ENCODE measurements around the gene MAML1. TPM values are rescaled to one million over a fixed set of nuclear protein-coding genes. Genes with fewer than 3 reads are reported as not detected.

Gene MAML1
- total and polyA plus RNA-seq, 5 donors = 9.1 to 15.6 (median 13.8) TPM

DNA sequence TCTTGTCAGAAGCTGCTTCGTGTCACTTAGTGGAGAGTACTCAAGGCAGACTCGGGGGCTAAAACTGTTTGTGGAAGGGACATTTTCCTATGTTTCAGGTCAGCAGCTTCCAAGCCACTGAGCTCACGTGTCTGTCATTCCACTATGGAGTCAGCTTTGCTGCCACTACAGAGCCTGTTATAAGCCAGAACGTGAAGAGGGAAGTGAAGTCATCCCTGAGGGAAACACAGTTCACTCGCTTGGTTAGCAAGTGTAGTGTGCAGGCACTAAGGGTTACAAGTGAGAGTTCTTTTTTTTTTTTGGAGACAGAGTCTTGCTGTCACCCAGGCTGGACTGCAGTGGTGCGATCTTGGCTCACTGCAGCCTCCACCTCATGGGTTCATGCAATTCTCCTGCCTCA is 36.6 kb downstream of the MAML1 start:
- DNase-seq = peak in 1 of 3 donors; percentile 2
- Histone ChIP-seq H3K27ac (ENCODE audit: low read length) (no peak overlapping the region), H3K9me3 (ENCODE audit: control insufficient read depth, low read length) (no peaks in the 10 kb centered on the region), H3K27me3 (ENCODE audit: control insufficient read depth, insufficient read depth) (no peaks in the 10 kb centered on the region), H3K4me3 (ENCODE audit: low read length) (no peak overlapping the region), H3K4me1 (ENCODE audit: control insufficient read depth, insufficient read depth, low read length) (peaks cover 4% of the 10 kb centered on the region)
- WGBS = 74% methylated on average over 6 of the region's 6 CpGs
- ATAC-seq = no peak
- intact Hi-C loops (cut with DNase I) = loop anchor here in 1 of 4 donors (10.0 kb wide), 1 partner anchor 96 kb away; no protein-coding TSS in a partner anchor

DNA sequence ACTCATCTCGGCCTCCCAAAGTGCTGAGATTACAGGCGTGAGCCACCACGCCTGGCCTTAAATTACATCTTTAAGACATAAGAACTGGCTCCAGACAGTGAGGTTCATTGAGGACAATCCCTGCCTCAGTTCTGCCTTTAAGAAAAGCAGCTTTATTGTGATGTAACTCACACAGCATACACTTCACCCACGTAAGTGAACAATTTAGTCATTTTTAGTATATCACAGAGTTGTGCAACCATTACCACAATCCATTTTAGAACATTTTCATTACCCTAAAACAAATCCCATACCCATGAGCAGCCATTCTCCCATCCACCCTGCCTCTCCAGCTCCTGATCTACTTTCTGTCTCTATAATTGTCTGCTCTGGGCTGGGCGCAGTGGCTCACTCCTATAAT is 37.2 kb downstream of the MAML1 start:
- Histone ChIP-seq H3K4me3 (ENCODE audit: low read length) (no peak overlapping the region), H3K4me1 (ENCODE audit: control insufficient read depth, insufficient read depth, low read length) (peaks cover 4% of the 10 kb centered on the region), H3K27me3 (ENCODE audit: control insufficient read depth, insufficient read depth) (no peaks in the 10 kb centered on the region), H3K9me3 (ENCODE audit: control insufficient read depth, low read length) (no peaks in the 10 kb centered on the region), H3K27ac (ENCODE audit: low read length) (no peak overlapping the region)
- 93% methylated on average over 5 of the region's 5 CpGs for WGBS
- intact Hi-C loops (cut with DNase I) = loop anchor here in 1 of 4 donors (10.0 kb wide), 1 partner anchor 95 kb away; no protein-coding TSS in a partner anchor
- ATAC-seq (no peak), DNase-seq (peak in 1 of 3 donors; percentile 1)

- 63% methylated on average over 4 of the region's 4 CpGs for WGBS
- Histone ChIP-seq H3K27me3 (ENCODE audit: control insufficient read depth, insufficient read depth) (no peaks in the 10 kb centered on the region), H3K9me3 (ENCODE audit: control insufficient read depth, low read length) (no peaks in the 10 kb centered on the region), H3K27ac (ENCODE audit: low read length) (no peak overlapping the region), H3K4me3 (ENCODE audit: low read length) (no peak overlapping the region), H3K4me1 (ENCODE audit: control insufficient read depth, insufficient read depth, low read length) (peaks cover 2% of the 10 kb centered on the region)
- no peak for DNase-seq
- peak in 1 of 2 donors; percentile 19 for ATAC-seq
- intact Hi-C loops (cut with DNase I) = no loop called here
These were observed 38.8 kb downstream of the MAML1 start for GRCh38 chr5:179771311-179771895.

DNA sequence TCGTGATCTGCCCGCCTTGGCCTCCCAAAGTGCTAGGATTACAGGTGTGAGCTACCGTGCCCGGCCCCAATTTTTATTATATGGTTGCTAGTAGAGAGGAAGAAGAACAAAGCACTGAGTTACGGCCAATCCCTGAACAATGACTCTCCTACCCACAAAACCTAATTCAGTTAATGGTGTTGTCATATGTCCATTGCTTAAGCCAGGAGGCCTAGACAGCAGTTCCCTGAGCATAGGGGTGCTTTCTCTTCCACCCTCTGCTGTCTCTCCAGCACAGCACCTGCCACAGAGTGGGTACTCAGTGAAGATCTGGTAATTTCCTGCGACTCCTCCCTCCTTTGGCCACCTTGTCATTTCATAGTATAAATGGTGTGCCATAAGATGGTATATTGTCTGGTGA is 39.7 kb downstream of the MAML1 start:
- no peaks in the 10 kb centered on the region for H3K27me3 ChIP-seq (ENCODE audit: control insufficient read depth, insufficient read depth)
- ATAC-seq (no peak), DNase-seq (peak in 1 of 3 donors; percentile 2)
- H3K27ac ChIP-seq (ENCODE audit: low read length) = no peak overlapping the region
- H3K9me3 ChIP-seq (ENCODE audit: control insufficient read depth, low read length) = no peaks in the 10 kb centered on the region
- no peaks in the 10 kb centered on the region for H3K4me1 ChIP-seq (ENCODE audit: control insufficient read depth, insufficient read depth, low read length)
- no peak overlapping the region for H3K4me3 ChIP-seq (ENCODE audit: low read length)
- intact Hi-C loops (cut with DNase I) = no loop called here
- WGBS = 93% methylated on average over 6 of the region's 6 CpGs

DNA sequence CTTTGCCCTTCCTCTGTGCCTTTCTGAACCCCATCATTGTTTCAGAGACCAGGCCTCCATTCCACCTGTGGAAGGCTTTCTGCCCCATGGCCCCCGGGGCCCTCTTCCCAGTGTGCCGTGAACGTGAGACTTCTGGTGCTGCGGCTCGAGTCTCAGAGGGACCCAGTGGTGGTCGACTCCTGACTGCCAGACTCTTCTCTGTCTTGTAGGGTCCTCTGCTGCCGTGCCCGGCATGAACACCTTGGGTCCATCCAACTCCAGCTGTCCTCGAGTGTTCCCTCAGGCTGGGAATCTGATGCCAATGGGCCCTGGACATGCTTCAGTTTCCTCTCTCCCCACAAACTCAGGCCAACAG is 41.0 kb downstream of the MAML1 start:
- peak in 1 of 3 donors; percentile 39 for DNase-seq
- no peak for ATAC-seq

GRCh38 chr5:179774442-179774841 is 41.8 kb downstream of the MAML1 start:
- Histone ChIP-seq H3K27me3 (ENCODE audit: control insufficient read depth, insufficient read depth) (no peaks in the 10 kb centered on the region), H3K27ac (ENCODE audit: low read length) (no peak overlapping the region), H3K4me3 (ENCODE audit: low read length) (no peak overlapping the region), H3K4me1 (ENCODE audit: control insufficient read depth, insufficient read depth, low read length) (no peaks in the 10 kb centered on the region), H3K9me3 (ENCODE audit: control insufficient read depth, low read length) (no peaks in the 10 kb centered on the region)
- DNase-seq = peak in 1 of 3 donors; percentile 49
- intact Hi-C loops (cut with DNase I) = no loop called here
- WGBS = 96% methylated on average over 12 of the region's 12 CpGs
- ATAC-seq = peak in 1 of 2 donors; percentile 17

More for the DNA sequence above, 41.0 kb downstream of the MAML1 start:
- 92% methylated on average over 9 of the region's 9 CpGs for WGBS
- H3K27me3 ChIP-seq (ENCODE audit: control insufficient read depth, insufficient read depth) = no peaks in the 10 kb centered on the region
- intact Hi-C loops (cut with DNase I) = no loop called here
- no peaks in the 10 kb centered on the region for H3K9me3 ChIP-seq (ENCODE audit: control insufficient read depth, low read length)
- H3K4me1 ChIP-seq (ENCODE audit: control insufficient read depth, insufficient read depth, low read length) = no peaks in the 10 kb centered on the region
- H3K27ac ChIP-seq (ENCODE audit: low read length) = no peak overlapping the region
- no peak overlapping the region for H3K4me3 ChIP-seq (ENCODE audit: low read length)

DNA sequence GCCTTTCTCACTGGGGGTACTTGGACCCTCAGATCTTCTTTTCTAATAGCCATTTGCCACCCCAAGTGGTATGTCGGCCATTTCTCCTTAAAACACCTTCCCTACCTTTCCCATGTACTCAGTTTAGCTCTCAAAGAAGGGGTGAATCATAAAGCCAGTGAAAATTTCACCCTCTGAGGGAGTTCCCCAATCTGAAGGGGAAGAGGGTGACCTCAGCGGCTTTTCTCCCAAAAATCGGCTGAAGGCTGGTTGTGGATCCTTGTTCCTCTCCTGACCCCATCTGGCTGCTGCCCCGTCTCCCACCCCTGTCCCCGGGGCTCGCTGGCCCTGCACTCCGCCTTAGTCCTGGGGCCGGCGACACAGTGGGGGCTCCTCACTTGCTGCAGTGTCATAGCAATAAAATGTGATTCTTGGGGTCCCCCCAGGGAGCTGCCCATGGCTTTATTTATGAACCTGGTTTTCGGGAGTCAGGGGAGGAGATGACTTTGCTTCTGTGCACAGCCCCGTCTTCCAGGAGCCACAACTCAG is 43.9 kb downstream of the MAML1 start:
- WGBS = 88% methylated on average over 11 of the region's 11 CpGs
- DNase-seq (peak in 1 of 3 donors; percentile 54), ATAC-seq (no peak)
- Histone ChIP-seq H3K4me1 (ENCODE audit: control insufficient read depth, insufficient read depth, low read length) (no peaks in the 10 kb centered on the region), H3K27ac (ENCODE audit: low read length) (no peak overlapping the region), H3K27me3 (ENCODE audit: control insufficient read depth, insufficient read depth) (no peaks in the 10 kb centered on the region), H3K4me3 (ENCODE audit: low read length) (no peak overlapping the region), H3K9me3 (ENCODE audit: control insufficient read depth, low read length) (no peaks in the 10 kb centered on the region)
- intact Hi-C loops (cut with DNase I) = no loop called here

DNA sequence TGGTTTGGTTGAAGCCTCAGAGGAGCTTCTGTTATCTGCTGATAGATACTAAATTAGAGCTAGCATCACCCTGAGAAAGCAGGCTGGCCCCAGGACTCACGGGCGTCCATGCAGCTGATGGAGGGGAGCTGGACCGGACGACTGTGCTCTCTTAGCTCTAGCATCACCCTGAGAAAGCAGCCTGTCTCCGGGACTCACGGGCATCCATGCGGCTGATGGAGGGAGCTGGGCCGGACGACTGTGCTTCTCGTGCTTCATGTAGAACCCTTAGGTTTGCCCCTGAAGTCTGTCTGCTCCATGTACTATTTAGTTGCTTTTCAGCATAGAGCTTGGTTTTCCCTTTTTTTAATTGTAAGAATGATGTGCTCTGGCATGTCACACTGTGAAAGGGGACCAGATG is 44.8 kb downstream of the MAML1 start:
- no peaks in the 10 kb centered on the region for H3K9me3 ChIP-seq (ENCODE audit: control insufficient read depth, low read length)
- H3K27me3 ChIP-seq (ENCODE audit: control insufficient read depth, insufficient read depth) = no peaks in the 10 kb centered on the region
- no peak for ATAC-seq
- H3K27ac ChIP-seq (ENCODE audit: low read length) = no peak overlapping the region
- peak in 1 of 3 donors; percentile 19 for DNase-seq
- no peak overlapping the region for H3K4me3 ChIP-seq (ENCODE audit: low read length)
- WGBS = 82% methylated on average over 10 of the region's 10 CpGs
- intact Hi-C loops (cut with DNase I) = no loop called here
- H3K4me1 ChIP-seq (ENCODE audit: control insufficient read depth, insufficient read depth, low read length) = no peaks in the 10 kb centered on the region

DNA sequence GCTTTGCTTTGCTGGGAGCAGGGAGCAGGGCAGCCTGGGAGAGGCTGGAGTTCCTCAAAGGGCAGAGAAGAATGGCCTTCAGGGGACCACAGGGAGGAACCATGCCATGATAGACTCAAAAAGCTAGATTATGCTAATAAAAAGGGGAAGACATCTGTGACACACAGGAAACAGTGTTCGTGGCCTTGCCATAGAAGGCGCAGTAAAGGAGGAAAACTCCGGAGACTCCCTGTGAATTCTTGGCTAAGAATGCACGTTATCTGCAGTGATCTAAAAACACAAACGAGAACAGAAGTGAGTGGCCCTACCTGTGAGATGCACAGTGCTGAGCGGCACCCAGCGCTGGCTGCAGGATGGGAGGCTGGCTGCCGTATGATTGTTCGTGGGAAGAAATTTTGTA is 45.3 kb downstream of the MAML1 start:
- intact Hi-C loops (cut with DNase I) = no loop called here
- Histone ChIP-seq H3K27ac (ENCODE audit: low read length) (no peak overlapping the region), H3K4me3 (ENCODE audit: low read length) (no peak overlapping the region), H3K27me3 (ENCODE audit: control insufficient read depth, insufficient read depth) (no peaks in the 10 kb centered on the region), H3K4me1 (ENCODE audit: control insufficient read depth, insufficient read depth, low read length) (no peaks in the 10 kb centered on the region), H3K9me3 (ENCODE audit: control insufficient read depth, low read length) (no peaks in the 10 kb centered on the region)
- 58% methylated on average over 9 of the region's 9 CpGs for WGBS
- DNase-seq = peak in 1 of 3 donors; percentile 39
- peak; percentile 22 to 50 for ATAC-seq

- intact Hi-C loops (cut with DNase I) = no loop called here
- Histone ChIP-seq H3K9me3 (ENCODE audit: control insufficient read depth, low read length) (no peaks in the 10 kb centered on the region), H3K4me1 (ENCODE audit: control insufficient read depth, insufficient read depth, low read length) (no peaks in the 10 kb centered on the region), H3K27ac (ENCODE audit: low read length) (no peak overlapping the region), H3K4me3 (ENCODE audit: low read length) (no peak overlapping the region), H3K27me3 (ENCODE audit: control insufficient read depth, insufficient read depth) (no peaks in the 10 kb centered on the region)
- peak in 1 of 3 donors; percentile 16 for DNase-seq
- WGBS = 91% methylated on average over 5 of the region's 5 CpGs
- no peak for ATAC-seq
These were observed 46.0 kb downstream of the MAML1 start for GRCh38 chr5:179778591-179778990.

DNA sequence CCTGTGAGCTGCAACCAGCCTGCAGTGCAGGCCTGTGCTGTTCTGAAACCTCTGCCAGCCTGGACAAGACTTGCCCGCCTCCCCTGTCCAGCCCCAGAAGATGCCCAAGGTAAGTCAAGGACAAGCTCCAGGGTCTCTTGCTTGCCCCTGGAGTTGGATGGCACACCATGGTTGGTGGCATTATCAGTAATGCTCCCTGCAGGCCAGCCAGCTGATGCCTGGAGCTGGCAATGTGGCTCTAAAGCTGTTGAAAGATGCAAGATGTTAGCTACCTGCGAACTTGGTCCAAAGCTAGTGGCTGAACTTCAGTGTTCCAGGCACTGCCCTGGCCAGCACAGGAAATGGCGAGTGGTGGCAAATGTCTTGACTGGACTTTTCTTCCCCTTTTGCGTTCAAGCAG is 47.2 kb downstream of the MAML1 start:
- intact Hi-C loops (cut with DNase I) = no loop called here
- Histone ChIP-seq H3K27ac (ENCODE audit: low read length) (no peak overlapping the region), H3K4me3 (ENCODE audit: low read length) (no peak overlapping the region), H3K4me1 (ENCODE audit: control insufficient read depth, insufficient read depth, low read length) (no peaks in the 10 kb centered on the region), H3K9me3 (ENCODE audit: control insufficient read depth, low read length) (no peaks in the 10 kb centered on the region), H3K27me3 (ENCODE audit: control insufficient read depth, insufficient read depth) (no peaks in the 10 kb centered on the region)
- ATAC-seq (no peak), DNase-seq (peak in 1 of 3 donors; percentile 17)
- 89% methylated on average over 4 of the region's 4 CpGs for WGBS
